MV-4-11 (cell line): ENCODE measurements around the gene MBD5.

Experiments used
- DNase-seq: peaks from one replicate; lab custom pipeline; 2025; lab: John Stamatoyannopoulos, UW

Gene MBD5

DNA sequence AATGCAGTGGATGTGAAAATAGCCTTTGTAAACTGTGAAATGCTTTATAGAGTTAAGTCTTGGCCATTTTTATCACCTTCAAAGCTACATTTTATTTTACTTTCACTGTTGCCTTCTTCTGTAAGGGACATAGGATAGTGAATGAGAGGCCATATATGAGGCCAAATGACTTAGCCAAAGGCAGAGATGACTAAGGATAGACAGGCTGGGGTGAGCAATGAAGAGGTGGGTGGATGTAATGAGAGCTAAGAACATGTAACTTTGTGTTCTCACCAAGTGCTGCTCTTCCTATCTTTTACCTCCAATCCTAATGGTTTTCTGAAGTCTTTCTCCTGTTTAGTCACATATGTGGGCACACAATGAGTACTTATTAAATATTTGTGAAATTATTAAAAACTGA, 101.9 kb downstream of the MBD5 start:
- DNase-seq = no peak

DNA sequence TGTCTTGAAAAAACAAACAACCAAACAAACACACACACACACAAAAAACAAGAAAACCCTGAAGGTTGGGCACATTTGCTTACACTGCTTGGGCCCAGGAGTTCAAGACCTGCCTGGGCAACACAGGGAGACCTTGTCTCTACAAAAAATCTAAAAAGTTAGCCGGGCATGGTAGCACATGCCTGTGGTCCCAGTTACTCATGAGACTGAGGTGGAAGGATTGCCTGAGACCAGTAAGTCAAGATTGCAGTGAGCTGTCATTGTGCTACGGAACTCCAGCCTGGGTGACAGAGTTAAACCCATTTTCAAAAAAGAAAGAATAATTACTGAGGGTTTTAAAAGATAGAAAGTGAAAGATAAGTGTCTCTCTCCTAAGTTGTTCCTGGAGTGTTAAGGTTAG, 103.4 kb downstream of the MBD5 start:
- no peak for DNase-seq

DNA sequence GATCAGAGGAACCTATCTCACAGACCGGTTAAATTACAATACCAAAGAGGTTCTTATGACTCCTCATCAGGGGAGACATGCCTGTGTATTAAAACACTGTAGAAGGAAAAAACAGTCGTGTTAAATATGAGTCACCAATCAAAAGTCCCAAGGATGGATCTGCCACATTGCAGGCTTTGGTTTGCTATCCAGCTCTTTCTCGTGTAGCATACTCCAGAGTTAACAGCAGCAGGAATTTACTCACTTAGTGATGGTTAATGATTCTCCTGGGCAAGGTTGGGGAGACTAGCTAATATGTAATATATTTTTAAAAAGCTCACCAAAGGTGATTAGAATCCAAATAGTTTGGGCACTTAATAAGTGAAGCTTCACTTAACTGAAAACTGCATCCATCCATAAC, 109.7 kb downstream of the MBD5 start:
- DNase-seq = no peak

DNA sequence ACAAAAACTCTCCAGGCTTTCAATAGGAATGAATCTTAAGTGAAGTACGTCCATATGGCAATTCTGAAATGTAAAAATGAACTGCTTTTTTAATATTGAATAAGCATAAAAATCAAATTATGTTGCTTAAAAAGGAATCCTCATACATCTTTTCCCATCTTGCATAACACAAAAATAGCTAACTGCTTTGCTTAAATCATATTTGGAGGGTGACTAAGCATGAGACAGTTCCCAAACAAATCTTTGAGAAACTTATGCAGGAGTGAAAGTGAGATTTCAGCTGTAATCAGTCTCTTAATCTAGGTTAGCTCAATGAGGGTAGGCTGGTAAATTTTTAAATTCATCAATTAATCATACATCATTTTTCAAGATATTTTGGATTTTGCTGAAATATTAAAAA, 111.5 kb downstream of the MBD5 start:
- DNase-seq = no peak

DNA sequence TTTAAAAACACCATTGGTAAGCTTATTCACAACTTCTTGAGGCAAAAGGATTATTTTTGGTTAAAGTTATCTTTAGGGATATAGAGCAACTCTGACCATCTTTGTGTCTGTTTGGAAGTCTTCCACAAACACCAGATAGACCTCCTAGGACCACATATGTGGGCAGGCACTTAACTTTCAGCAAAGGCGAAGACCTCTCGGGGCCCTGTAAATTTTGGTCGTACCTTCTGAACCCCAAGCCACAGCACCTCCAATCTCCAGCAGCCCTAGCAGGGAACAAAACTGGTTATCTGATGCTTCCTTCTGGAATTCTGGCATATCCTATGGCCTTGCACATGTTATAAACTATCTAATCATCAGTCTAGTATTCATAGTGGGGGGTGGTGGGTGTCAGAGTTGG, 114.8 kb downstream of the MBD5 start:
- DNase-seq = no peak

DNA sequence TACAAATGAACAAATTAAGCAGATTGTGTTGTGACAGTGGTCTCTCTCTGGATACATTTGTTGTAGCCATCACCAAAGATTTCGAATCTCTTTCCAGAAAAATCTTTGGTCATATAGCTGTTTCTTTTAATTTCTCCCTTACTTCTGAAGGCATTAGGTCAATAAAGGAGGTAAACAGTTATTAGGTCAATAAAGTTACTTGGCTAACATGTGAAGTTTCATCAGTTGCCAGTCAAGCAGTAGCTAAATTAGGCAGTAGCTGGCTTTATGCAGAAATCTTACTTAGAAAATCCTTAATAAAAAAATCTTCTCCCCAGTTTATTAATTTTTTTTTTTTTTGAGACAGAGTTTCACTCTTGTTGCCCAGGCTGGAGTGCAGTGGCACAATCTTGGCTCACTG, 115.5 kb downstream of the MBD5 start:
- DNase-seq = no peak

DNA sequence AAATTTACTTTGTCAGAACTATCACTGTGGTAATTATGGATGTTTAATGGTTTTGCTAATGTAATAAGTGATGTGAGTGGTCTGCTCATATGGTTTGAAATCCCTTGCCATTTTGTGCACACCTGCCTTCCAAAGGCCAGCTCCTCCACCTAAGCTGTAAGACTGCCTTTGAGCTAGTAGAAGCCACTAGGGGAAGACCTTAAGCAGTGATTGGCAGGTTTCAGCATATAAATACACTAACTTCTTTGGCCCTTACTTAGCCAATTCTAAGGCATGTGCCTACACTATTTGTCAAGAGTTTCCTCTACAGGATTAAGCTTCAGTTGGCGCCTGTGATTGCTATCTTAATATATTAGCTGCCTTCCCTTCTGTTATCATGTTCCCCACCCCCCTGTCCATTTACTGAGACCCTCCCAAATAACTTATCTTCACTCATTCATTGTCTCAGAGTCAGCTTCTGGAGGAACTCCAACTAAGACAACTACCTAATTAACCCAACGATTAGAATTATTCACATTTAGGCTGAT, 141.1 kb downstream of the MBD5 start:
- DNase-seq = no peak

DNA sequence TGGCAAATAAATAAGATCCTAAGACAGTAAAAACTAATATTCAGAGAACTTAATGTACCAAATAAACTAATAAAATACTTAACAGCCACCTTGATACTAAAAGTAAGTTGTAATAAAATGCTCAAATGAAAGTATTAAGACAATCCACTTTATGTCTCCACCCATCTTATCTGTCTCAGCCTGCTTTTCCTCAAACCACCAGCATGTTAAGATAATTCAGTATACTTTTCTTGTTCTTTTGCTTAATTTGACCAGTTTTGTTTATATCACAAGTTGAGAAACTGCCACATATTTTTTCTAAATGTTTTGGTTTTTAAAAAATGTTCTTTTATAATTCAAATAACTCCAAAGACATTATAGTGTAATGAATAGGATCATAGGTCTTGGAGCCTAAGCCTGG, 142.0 kb downstream of the MBD5 start:
- DNase-seq = no peak

DNA sequence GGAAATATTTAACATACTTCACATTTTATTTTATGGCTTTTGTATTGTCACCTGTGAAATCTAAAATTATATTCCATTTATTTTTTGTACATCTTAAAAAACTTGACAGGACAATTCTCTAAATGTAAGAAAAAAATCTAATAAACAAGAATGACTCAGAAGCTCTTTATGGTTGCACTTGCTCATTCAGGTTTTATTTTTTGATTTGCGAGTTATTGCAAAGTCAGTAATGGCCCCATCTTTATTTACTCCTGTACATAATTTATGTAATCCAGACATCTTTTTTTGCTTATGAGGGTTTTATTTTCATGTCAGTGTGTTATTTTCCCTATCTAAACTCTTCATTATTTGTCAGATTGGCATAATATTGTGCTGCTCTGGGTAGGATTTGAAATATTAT, 145.1 kb downstream of the MBD5 start:
- no peak for DNase-seq

DNA sequence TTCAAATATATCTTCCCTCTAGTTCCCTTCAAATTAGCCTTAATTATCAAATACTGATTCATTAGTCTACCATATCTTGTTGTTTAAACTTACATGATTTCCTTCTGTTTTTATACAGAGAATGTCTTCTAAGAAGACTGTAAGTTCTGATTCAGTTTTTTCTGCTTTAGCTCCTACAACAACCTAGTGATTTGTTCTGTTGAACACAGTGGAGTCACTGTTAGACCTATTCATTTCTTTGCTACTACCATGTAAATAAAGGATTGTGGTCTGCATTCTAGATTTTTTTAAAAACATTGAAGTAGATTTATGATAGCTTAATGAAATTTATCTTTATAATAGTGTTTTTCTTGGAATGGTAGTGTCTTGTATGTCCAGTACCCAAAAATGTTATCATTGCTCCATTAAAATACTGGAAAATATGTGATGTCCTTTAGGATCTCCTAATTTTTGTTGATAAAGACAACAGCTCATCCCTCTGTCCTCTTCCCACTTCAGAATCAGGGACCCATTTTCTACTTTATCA, 146.4 kb downstream of the MBD5 start:
- no peak for DNase-seq

DNA sequence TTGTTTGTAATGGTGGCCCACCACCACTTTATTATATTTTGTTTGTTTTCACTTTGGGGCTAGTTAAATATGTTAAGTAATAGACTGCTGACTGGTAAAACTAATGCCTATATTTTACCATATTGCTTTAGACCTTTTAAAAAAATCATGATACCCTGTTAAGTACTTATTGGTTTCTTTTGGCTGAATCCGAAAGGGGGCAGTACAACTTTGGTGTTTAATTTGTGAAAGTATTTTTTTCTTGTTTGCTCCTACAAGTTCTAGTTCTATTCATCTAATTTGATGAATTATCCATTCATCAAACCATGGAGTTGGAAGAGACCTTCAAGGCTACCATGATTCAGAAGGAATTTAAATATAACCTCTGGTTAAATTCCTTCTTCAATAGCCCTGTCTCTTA, 147.0 kb downstream of the MBD5 start:
- no peak for DNase-seq

DNA sequence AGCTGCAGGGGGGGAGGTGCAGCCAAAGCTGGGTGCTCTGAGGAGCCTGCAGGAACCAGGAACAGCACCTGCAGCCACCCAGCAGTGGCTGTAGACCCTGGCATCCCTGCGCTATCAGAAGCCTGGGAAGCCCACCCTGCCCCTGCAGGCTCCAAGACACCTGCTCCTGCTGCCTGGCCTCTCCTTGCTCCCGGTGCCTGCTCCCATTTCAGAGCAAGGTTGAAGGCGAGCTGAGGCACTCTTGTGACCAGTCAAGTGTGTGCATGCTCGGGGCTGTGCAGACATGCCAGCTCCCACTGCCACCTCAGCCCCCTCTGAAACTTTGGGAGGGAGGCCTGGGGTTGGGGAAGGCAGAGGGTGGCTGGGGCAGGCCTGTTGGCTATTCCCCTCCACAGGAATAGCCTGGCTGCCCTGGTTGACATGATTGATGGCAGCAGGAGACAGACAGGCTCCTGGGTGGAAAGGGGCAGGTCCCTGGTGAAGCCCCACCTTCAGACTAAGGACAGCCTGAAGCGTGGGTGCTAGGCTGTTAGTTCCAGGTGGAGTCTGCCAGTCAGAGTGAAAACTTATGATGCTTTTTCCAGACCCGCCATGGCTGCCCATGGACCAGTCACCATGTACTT, 151.4 kb downstream of the MBD5 start:
- DNase-seq = no peak

DNA sequence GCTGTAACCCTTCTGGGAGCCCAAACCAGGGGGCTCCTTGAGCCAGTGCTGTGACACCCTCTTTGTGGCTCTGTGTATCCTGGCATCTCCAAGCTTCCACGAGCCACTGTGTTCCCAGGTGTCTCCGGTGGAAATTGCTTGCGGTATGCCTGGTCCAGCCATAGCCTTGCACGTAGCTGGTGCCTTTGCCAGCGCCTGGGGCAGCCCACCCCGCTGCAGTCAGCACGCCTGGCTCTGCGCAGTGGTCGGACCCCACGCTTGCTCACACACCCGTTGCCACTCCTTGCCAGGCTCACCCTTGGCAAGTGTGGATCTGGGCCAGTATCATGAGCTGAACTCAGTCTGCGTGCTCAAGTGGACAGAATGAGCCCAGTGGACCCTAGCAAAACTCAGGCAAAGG, 152.3 kb downstream of the MBD5 start:
- no peak for DNase-seq

DNA sequence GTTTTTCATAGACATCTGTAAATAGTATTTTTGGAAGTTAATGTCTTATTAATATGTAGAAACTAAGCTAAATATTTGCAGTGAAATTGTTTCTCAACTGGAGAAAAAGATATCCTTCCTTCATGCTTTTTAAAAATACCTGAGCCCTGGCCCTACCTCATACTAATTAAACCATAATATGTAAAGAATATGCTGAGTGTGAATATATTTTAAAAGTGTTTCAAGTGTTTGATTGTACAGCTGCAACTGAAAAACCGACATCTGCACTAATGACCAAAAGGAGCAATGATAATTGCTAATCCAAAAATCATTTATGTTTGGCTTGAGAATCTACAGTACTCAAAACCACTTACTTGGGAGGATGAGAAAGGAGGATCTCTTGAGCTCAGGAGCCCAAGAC, 156.7 kb downstream of the MBD5 start:
- no peak for DNase-seq

DNA sequence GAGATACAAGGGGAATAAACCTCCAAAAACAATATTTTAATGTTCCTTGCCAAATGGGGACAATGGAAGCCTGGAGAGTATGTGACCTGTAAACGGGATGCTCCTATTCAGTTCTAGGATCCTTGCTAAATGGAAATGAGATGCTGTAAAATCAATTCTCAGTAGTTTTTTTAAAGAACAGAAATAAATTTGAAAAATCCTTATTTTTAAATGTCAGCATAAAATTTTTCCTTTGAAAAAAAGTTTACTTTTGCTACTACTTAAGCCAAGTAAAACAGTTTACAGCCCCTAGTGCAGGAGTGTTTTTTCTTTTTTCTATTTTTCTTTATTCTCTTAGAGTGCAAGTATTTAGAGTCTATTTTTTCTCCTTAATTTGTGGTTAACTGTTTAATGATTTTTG, 158.8 kb downstream of the MBD5 start:
- DNase-seq = no peak

DNA sequence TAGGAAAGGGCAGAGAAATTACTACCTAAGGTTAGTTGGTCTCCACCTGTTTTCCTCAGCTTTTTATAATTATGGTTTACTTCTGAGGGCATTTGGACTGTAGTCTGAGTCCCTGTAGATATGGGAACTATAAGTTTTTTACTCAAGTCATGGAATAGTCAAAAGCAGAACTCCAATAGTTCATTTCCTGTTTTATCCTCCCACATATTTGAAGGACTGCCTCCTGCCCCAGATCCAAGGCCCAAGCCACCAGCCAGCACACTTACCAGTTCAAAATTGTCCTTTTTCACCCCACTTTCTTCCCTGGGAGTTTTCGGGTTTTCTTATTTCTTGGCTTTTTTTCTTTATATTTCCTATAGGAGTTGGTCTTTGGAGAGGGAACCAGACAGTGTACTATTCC, 164.1 kb downstream of the MBD5 start:
- peak; percentile 39 for DNase-seq

DNA sequence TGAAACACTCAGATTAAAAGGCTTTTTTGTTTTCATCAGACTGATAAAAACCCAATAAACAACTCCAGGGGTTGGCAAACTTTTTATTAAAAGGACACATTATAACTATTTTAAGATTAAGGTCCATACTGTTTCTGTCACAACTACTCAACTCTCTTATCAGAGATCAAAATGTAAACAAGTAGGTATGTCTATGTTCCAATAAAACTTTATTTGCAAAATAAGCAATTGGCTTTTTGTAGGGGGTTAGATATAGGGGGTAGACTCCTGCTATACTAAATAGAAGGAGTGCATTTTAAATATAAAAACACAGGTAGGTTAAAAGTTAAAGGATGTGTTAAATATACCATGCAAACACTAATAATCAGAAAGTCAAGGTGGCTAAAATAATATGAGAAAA, 174.0 kb downstream of the MBD5 start:
- no peak for DNase-seq

DNA sequence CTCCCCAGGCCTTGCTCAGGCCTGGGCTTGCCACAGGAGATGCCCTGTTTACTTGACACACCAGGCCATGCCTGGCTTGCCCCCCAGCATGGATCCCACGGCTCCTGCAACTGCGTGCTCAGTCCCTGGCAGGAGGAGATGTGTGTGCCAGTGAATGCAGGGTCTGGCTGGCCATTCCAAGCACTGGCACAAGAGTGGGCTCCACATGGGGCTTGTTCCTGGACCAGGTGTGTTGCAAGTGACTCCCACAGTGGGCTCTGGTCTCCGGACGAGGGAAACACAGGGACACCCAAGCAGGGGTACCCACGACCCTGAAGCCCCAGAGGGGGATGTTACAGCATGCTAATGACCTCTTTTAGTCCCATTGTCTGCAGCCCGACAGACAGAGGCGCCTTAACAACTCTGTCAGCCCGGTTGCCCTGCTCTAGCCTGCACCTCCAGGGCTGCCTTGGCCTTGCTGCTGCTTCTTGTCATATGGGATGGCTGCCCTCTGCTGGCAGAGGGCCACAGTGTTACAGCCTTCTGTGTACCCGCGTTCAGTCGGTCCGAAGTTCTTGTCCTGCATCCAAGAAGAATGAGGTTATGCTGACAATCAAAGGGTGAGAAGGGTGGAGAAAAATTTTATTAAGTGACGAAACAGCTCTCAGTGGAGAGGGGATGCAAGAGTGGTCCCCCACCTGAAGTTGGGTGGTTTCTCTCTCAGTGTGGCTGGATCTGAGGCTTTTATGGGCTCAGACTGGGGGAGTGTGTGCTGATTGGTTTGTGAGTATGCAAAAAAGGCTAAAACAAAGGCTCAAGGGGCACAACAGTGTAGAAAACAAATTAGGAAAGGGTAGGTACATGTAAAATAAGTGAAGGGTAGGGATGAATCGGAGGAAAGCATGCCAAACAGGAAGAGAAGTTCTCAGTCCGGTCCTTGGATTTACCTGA, 180.4 kb downstream of the MBD5 start:
- DNase-seq = peak; percentile 37

DNA sequence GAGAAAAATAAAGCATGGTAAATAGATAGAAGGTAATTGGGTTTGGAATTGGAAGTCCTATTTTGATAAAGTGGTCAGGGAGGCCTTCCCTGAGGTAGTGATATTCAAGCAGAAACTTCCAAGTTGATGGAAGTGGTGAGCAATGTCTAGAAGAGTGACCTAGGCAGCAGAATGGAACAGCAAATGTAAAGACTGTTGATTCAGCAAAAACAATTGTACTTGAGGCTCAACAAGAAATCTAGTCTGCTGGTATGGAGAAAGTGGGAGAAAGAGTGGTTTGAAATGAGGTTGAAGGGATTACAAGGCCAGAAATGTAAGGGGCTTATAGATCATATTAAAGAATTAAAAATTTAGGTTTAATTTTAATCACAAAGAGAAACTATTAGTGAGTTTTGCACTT, 181.3 kb downstream of the MBD5 start:
- no peak for DNase-seq

DNA sequence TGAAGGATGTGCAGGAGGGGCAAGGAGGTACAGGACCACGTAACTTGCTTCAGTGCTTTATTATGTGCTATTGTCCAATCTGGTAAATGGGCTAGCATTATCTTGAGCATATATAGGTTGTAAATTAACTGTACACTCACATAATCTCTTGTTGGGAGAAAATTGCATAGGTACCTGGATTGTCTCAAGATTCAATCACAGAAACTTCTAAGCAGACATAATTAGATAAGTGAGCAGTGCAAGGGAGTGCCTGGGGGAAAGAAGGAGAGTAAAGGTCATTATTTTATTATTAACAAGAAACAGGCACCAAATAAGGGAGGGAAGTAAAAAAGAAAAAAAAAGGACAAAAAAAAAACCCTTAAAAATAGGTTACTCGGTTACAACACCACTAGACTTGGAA, 186.2 kb downstream of the MBD5 start:
- DNase-seq = no peak

DNA sequence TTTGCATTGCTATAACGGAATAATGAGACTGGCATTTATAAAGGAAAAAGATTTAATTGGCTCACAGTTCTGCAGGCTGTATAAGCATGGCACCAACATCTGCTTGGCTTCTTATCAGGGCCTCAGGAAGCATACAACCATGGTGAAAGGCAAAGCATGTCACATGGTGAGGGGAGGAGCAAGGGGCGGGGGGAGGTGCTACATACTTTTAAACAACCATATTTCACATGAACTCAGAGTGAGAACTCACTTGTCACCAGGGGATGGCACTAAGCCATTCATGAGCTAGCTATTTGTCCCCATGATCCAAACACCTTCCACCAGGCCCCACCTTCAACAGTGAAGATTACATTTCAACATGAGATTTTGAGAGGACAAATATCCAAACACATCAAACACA, 188.7 kb downstream of the MBD5 start:
- peak; percentile 29 for DNase-seq

DNA sequence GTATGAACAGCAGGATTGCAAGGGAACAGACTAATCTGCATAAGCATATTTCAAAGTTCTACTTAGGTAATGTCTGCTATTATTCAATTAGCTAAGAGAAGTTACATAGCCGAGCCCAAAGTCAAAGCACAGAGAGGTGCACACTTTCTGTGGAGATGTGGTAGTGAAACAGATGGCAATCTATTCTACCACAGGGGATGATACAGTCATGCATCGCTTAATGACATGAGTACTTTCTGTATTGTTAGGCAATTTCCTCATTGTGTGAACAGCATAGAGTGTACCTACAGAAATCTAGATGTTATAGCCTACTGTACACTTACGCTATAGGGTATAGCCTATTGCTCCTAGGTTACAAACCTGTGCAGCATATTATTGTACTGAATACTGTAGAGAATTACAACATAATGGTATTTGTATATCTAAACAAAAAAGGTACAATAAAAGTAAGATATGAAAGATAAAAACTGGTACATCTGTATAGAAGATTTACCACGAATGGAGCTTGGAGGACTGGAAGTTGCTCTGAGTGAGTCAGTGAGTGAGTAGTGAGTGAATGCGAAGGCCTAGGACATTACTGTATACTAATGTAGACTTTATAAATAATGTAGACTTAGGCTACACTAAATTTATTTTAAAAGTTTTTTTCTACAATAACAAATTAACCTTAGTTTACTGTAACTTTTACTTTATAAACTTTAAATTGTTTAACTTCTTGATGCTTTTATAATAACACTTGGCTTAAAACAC, 197.6 kb downstream of the MBD5 start:
- peak; percentile 52 for DNase-seq

DNA sequence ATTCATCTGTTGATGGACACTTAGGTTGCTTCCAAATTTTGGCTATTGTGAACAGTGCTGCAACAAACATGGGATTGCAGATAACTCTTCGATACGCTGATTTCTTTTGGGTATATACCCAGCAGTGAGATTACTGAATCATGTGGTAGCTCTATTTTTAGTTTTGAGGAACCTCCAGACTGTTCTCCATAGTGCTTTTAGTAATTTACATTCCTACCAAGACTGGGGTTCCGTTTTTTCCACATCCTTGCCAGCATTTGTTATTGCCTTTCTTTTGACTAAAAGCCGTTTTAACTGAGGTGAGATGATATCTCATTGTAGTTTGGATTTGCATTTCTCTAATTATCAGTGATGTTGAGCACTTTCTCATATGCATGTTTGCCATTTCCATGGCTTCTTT, 200.3 kb downstream of the MBD5 start:
- DNase-seq = peak; percentile 74
